Stimulated activated CD4-positive, alpha-beta T cell treated with anti-CD3 and anti-CD28 coated beads, Interleukin-4, amount 100 ng/mL, for 24 hours (primary cell): Measurements from ENCODE around the gene CD180.
A peak's percentile ranks its signal among the peaks of the same experiment; 100 is the strongest.

Source experiments
- DNase-seq: peaks from one replicate; pipeline ENCODE4 v3.0.0-alpha.2; 2020

CD180 gene

GRCh38 chr5:67156976-67157583 lies 39.5 kb downstream of the CD180 start:
- peak; percentile 53 for DNase-seq

DNA sequence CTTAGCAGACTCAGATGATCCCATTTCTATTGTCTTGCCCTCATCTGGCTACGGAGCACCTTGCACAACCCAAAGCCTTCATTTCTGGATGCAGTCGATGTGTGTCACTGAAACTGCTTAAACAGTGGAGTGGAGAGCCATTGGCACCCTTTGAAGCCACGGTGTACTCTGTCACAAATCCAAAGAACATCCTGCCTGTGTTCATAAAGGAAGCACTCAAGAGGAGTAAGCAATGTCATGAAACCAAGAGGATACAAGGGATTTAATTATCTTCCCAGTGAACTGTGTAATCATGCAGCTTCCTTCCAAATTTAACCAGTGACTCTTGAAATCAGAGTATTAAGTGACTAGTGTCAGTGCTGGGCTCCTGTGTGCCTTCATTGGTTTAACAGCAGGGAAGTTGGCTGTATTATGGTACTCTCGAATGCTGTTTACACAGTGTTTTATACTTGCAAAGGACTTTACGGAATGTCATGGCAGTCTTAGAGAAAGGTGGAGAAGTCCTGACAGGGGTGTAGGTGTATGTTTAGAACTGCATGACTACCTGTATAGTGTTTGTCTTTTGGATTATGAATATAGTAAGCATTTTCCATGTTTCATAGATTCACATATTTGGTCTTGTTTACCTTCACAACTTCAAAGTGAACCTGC lies 41.9 kb downstream of the CD180 start:
- DNase-seq = no peak

DNA sequence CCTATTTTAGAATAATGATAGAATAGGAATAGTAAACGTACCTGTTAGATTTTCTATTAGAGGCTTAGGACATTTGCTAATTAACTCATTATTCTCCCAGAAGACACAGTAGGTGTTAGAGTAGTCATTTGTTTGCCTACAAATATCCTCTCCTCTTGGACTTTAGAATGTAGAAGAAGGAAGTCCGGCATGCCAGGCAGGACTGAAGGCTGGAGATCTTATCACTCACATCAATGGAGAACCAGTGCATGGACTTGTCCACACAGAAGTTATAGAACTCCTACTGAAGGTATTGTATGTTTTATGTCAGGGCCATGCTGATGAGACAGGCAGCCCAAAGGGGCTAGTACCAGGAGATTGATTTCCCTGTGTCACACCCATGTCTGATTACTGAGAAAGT lies 43.3 kb downstream of the CD180 start:
- no peak for DNase-seq

DNA sequence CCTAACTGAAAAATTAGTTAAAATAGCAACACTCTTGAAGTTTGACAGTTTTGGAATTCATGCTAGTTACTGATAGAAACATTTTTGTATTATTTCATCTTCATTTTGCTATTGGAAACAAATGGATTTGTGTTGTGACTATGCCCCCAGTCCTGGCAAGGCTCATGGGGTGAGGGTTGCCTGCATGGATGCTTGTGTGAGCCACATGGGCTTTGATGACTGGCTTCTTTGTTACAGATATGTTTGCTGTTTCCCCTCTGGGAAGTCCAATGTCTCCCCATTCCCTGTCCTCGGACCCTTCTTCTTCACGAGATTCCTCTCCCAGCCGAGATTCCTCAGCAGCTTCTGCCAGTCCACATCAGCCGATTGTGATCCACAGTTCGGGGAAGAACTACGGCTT lies 44.2 kb downstream of the CD180 start:
- DNase-seq = no peak

- no peak for DNase-seq
Measured at GRCh38 chr5:67149951-67150523, 46.6 kb downstream of the CD180 start.

DNA sequence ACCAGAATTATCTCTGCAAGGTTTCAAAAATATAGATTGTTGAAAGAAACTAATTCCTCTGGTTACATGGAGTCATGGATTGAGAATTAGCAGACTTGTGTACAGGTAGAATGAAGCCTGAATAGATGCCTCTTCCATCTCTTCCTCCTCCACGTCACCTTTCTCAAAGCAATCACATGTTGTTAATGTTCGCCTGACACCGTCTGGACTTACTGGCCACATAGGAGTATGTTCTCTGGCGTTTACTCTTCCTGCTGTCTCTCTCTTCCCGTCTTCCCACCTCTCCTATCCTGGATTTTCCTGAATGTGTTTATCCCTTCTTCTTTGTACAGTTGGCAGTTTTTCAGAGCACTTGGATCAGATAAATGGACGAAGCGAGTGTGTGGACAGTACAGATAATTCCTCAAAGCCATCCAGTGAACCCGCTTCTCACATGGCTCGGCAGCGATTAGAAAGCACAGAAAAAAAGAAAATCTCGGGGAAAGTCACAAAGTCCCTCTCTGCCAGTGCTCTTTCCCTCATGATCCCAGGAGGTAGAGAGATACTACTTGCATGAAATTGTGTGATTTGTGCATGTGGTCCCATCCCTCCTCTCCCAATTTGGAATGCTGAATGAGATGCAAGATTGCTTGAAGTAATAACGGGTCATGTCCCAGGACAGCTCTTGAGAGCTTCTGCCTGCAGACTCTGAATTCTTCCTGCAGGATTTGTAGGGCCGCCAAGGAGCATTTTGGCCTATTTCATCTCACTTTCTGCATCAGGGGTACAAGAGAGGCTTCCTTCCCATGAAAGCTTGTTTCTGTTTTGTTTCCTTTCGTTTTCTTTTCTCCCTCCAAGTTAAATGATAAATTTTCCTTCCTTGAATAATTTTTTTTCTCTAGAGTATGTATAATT lies 47.3 kb downstream of the CD180 start:
- no peak for DNase-seq

DNA sequence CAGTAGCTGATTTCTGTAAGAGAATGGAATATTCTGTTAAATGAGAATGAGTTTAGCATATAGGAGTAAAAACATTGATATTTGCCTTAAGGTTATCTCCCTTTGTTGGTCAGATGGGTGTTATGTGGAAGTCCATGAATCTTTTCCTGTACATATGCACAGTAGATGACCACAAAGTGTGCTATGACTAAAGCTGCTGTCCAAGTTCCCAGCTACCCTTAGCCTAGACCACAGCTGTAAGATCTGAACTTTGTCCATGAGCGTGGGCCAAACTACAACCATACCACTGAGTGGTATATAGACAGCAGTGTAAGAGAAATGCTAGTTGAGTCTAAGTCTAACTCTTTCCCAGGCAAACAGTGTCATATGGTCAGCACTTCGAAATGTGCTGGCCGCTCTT lies 48.8 kb downstream of the CD180 start:
- no peak for DNase-seq

GRCh38 chr5:67146981-67147380 lies 49.6 kb downstream of the CD180 start:
- DNase-seq = no peak

DNA sequence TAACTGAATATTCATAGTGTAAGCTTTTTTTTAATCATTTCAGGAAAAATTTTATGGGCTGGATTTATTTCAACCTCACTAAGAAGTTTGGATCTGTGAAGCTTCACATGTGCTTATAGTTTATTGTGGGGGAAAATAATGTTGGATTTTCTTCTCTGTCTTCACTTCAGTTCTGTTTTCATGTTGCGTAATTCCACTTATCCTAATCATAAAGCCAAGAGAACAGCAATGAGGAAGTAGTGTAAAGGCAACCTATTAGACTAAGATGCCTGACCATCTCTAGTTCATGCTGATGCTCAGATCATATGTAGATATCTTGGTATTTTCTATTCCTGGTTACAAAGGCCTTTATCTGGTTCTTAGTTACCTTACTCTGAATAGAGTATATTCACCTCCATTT lies 50.0 kb downstream of the CD180 start:
- DNase-seq = no peak

GRCh38 chr5:67144183-67144639 lies 52.4 kb downstream of the CD180 start:
- DNase-seq = no peak

DNA sequence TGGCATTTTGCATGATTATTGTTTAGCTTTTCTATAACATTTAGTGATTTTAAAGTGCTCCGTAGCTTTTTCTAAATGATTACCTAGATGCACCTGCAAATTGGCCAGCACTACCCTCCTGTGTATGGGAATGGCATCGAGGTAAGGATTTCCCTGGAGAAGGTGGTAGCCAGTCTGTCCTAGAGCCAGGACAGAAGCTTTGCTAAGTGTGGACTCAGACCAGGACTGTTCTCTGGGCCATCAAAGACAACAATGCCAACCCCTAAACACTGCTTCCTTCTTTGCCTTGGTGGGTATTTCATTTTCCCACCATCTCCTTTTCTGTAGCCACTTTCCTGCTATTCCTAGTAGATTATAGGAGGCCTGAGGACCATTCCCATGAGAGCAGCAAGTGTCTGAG lies 53.0 kb downstream of the CD180 start:
- DNase-seq = no peak

- no peak for DNase-seq
Measured at GRCh38 chr5:67142816-67143215, 53.8 kb downstream of the CD180 start.

DNA sequence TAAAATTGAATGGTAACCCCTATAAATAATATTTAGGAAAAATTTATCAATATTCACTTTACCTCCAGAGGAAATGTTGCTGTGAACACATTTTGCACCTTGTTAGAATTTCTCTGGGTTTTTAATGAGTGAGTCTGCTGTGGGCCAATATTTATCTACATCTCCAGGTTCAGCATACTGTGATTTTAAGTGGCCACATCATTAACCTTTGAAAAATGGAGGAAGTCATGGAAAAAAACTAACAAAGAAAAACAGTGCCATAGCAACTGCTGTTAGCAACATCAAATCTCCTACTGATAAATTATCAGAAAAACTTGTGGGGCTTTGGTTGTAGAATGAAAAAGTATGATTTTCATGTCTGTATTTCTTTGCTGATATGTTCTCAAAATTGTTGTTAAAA lies 55.0 kb downstream of the CD180 start:
- DNase-seq = no peak

DNA sequence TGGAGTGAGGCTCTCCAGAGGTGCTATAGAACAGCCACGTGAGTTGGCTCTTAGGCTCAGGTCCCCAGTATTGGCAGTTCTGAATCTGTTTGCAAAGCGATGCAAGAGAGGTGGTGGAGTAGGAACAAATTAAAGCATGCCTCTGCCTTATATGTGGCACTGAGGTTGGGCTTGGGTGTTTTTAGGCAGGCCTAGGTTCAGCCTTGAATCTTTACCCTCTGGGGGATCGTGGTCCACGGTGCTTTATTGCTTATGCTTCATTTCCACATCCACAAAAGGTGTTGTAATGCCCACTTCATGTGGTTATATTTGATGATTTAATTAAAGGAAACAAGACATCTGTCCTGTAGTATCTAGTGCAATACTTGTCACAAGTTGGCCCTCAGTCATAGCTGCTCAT lies 56.2 kb downstream of the CD180 start:
- no peak for DNase-seq

GRCh38 chr5:67139030-67139429 lies 57.6 kb downstream of the CD180 start:
- DNase-seq = no peak

- DNase-seq = no peak
Measured at GRCh38 chr5:67135381-67135984, 61.1 kb downstream of the CD180 start.

GRCh38 chr5:67133776-67134175 lies 62.8 kb downstream of the CD180 start:
- DNase-seq = no peak

DNA sequence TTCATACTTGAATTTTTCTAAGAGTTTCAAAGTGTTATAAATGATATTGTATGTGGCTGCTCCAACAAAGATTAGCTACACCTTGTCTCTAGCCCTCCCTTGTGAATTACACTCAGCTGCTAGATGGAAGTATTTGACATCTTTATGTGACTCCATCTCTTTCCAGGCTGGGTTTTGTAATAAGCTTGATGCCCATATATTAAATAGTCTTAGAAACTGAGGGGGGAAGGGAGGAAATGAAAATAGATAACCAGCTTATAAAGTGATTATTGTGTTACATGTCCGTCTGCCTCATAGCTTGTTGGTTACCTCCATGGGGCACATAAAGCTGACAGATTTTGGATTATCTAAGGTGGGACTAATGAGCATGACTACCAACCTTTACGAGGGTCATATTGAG lies 63.4 kb downstream of the CD180 start:
- DNase-seq = no peak

DNA sequence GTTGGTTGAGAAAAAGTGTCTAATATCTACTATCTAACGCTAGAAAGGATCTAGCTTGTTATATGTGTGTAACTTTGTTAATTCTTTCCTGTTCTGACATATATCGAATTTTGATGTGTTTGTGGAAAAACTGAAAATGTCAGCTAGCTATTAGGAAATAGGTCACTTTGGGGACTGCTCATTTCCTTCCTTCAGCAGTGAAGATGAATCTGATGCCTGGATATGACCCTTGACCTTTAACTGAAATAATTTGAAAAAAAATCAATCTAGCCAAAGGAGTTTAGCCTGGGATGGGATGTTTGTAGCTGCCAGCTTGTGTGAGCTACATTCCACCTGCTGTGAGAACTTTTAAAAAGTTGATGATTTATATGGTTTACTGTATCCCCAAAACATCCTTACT lies 66.8 kb downstream of the CD180 start:
- DNase-seq = no peak
